NCI-H82 (cell line): ENCODE results near the gene RAD51B.

Source experiments
- DNase-seq: peaks from one replicate; lab custom pipeline; 2025; lab: John Stamatoyannopoulos, UW

The RAD51B gene

GRCh38 chr14:68622856-68623255 lies 803.3 kb downstream of the RAD51B start:
- peak; percentile 30 for DNase-seq

- peak; percentile 49 for DNase-seq
Observed at GRCh38 chr14:68623307-68623706, 803.7 kb downstream of the RAD51B start.

DNA sequence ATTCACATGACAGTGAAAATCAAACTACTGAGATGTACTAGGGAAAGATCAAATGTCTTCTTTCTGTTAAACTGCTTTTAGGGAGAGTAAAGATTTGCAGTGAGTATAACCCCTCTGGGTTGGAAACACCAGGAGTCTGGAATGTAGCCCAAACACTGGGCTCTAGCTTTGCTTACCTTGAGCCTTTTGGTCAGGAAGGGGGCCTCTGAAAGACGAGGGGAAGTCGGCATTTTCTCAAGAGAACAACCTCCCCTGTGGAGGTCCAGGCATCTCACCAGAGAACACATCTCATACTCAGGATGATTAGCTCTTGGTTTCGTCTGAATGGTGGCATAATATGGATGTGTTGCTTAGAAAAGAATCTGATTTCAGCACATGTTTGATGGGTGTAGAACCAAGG lies 804.2 kb downstream of the RAD51B start:
- DNase-seq = no peak

GRCh38 chr14:68624541-68625220 lies 805.1 kb downstream of the RAD51B start:
- no peak for DNase-seq

GRCh38 chr14:68625366-68626090 lies 805.9 kb downstream of the RAD51B start:
- no peak for DNase-seq

DNA sequence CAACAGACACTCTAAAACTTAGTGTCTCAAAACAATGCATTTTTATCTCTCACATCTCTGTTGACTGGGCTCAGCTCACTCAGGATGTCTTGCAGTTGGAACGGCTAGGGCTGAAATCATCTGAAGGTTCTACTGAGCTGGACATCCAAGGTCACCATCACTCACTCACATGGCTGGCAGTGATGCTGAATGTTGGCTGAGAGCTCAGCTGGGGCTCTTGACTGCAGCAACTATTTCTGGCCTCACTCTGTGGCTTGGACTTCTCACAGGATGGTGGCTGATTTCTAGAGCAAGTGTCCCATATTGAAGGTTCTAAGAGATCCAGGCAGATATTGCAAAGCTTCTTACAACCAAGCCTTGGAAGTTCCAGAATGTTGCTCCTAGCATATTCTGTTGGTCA lies 806.8 kb downstream of the RAD51B start:
- no peak for DNase-seq

- DNase-seq = no peak
Observed at GRCh38 chr14:68627050-68627867, 807.7 kb downstream of the RAD51B start.

DNA sequence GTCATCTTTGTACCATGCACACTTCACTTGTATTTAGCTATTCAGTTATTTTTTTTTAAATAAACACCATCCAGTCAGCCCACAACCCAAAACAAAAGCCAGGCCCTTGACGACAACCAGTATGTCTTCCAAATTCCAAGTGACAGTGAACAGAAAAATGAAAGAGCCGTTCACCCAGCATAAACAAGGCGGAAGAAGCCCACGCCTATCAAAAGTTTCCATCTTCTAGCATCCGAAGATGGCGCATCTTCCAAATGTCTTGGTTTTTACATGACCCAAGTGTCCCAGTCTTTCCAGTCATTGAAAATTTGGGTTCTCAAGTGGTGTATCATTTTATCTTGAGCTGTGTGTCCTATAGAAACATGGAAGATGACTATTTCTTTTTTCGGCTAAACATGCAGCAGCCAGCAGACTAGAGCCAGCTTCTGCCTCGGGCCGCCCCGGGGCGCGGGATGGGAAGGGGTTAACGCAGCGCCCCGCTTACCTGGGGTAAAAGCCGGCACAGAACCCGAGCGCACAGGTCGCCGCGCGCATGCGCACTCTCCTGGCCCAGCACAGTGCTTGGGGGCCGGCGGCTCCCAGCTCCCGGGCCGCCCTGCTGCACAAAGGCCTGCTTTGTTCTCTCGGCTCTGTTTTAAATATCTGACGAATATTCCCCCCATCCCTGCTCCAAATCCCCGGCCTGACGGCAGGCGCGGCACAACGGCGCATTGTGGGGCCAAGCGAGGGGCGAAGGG lies 808.5 kb downstream of the RAD51B start:
- DNase-seq = no peak

DNA sequence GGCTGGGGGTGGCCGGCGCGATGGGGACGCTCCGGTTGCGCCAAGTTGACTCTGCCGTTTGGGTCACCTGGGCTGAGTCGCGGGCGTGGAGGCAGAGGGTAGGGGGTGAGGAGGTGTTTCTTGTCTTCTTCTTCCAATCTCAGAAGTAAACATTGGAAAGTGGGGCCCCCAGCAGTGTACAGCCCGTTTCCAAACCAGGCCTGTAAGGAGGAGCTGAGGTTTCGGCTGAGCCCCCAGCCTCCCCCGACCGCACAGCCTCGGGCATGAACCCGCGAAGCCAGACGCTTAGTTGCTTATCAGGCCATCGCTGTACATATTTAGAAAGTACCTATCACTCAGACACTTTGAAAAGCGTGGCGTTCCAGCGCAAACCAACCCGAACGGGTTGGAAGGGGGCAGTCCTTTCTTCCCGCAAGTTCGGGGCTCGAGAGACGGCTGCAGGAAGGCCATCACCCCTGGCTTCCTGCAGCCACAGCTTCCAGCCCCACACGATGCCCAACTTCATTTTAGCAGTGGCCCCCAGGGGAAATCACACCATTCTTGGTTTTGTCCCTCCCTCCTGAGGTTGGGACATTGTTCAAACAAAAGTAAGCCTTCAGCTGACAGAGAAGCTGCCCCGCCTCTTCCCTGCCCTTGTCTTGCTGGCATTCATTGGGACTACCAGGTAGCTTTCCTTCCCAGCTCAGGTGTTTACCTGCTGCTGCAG lies 809.2 kb downstream of the RAD51B start:
- DNase-seq = no peak

DNA sequence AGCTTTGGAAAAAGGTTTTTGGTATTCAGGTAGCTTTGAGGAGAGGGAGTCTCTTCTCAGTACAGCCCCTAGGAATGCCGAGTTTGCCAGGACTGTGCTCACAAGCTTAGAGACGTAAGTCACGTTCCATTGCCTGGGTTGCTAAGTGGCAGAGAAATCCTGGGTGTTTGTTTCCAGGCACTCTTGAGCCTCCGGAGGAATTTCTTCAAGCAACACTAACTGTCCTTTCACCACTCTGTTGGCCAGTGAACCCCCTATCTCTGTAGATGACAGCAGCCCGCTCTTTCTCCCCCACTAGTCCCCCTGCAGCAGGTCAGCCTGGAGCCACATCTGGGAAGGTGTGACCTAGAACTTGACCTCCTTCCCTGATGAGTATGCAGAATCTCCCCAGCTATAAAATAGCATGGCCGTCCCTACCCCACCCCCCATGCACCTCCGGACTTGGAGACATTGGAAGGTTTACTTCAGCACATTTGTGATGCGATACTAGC lies 810.5 kb downstream of the RAD51B start:
- DNase-seq = no peak

DNA sequence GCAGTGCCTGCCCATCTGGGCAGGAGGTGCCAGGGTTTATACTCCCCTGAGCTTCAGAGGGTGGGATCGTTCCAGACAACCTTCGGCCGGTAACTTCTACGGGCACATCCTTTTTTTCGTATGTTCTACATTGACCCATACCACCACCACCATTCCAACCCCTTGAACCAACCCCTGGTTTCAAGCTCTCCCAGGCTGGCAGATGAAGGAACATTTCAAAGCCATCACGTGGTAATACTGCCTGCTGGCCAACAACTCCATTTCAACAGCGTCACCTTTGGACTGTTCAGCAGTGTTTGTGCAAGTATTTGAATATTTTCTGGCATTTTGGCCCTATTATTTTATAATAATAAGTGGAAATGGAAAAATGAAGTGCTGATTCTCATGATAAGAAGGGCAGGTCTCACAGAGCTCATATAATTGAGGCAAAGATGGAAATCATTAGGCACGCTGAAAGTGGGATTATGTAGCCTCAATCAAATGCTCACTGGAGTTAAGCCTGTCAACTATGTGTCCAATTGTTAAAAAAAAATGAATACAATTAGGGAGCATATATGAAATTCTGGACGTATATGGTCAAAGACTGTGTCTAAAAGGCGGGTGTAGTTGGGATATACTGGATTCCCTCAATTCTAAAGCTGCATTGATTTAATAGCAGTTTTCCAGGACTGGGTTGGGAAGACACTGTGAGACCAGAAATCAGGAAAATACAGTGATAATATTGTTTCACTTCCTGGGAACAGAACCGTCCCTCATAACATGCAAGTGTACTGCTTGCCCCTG lies 811.2 kb downstream of the RAD51B start:
- DNase-seq = no peak

GRCh38 chr14:68631394-68632053 lies 811.9 kb downstream of the RAD51B start:
- DNase-seq = no peak

DNA sequence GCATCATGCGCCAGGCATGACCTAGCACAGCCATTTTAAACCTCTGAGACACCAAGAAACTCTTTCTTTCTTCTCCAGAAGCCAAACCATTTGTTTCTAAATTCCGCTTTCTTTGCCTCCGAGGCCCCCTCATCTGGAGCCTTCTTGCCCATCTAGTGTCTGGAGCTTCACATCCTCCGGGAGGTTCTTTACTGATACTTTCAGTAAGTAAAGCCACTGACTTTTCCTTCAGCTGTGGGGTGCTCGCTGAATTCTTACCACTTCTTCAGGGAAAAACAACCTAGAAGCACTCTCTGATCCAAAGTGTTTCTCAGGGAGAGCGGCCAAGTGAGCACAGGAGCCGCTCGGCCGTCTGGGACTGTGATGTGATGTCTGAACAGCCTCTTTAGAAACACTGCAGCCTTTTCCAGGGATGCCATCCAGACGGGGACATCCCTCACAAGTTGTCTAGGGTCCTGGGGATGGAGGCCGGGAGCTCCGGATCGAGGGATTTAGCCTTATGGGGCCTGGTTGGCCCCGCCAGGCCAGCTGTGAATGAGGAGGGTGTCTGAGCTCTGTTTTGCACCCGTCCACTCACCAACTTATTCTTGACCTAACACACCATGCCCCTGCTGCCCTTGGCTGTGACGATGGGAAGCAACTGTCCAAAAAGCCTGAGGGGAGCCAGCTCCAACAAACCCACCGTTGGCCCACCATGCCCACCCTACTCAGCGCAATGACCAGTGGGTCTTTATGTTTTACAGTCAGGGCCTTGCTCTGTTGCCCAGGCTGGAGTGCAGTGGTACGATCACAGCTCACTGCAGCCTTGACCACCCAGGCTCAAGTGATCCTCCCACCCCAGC lies 812.7 kb downstream of the RAD51B start:
- no peak for DNase-seq

GRCh38 chr14:68633131-68633991 lies 813.8 kb downstream of the RAD51B start:
- no peak for DNase-seq

DNA sequence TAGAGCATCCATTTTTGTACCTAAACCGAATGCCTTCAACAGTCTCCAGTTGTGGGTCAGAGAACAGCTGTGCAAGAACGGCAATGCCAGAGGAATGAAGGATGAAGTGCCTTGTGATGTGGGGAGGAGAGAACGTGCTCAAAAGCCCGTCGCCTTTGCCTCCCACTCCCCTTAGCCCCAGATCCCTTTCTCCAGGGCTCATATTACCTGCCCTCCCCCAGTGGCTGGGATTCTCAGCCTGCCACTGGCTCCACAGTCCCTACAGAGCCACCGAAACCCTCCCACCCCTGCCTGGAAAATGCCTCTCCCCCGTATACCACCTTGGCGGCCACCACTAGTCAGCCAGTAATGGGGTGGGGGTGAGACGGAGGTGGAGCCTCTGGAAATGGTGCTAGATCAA lies 814.8 kb downstream of the RAD51B start:
- DNase-seq = peak; percentile 60

GRCh38 chr14:68634874-68635595 lies 815.5 kb downstream of the RAD51B start:
- peak; percentile 83 for DNase-seq

GRCh38 chr14:68636597-68636996 lies 817.0 kb downstream of the RAD51B start:
- no peak for DNase-seq
